Activated CD8-positive, alpha-beta T cell treated with anti-CD3 and anti-CD28 coated beads for 36 hours (primary cell): ENCODE data around the gene TCF12. TPM values are rescaled to one million over a fixed set of nuclear protein-coding genes. Genes with fewer than 3 reads are reported as not detected.

Experiments used
- ATAC-seq: fragments of 200-7000 bp; cut with Tn5 transposase; one replicate; pipeline ENCODE4 v1.10.0; 2021; ENCODE audit warnings: mild to moderate bottlenecking, moderate library complexity
- CTCF ChIA-PET: fragments of 350-600 bp; sonication (Branson Sonifier 250); formaldehyde crosslinking; loops from one replicate; lab custom pipeline; 2021; ENCODE audit warnings: antibody characterized with exemption; lab: Charles Lee
- POLR2A ChIA-PET: fragments of 350-600 bp; sonication (Branson Sonifier 250); formaldehyde crosslinking; loops from one replicate; lab custom pipeline; 2021; ENCODE audit warnings: antibody characterized with exemption; lab: Charles Lee
- DNase-seq: peaks from one replicate; pipeline ENCODE4 v3.0.0-alpha.2; 2020
- H3K27ac Mint-ChIP-seq: one replicate; pipeline ENCODE4 v1.8.0; 2021; ENCODE audit warnings: mild to moderate bottlenecking, mixed read lengths
- H3K27me3 Mint-ChIP-seq: one replicate; pipeline ENCODE4 v1.8.0; 2021; ENCODE audit warnings: mixed read lengths
- H3K36me3 Mint-ChIP-seq: one replicate; pipeline ENCODE4 v1.8.0; 2021; ENCODE audit warnings: low read depth, mixed read lengths
- H3K4me1 Mint-ChIP-seq: one replicate; pipeline ENCODE4 v1.8.0; 2021; ENCODE audit warnings: low read depth, mixed read lengths
- H3K4me3 Mint-ChIP-seq: one replicate; pipeline ENCODE4 v1.8.0; 2021; ENCODE audit warnings: mild to moderate bottlenecking, moderate library complexity, mixed read lengths
- H3K9me3 Mint-ChIP-seq: one replicate; pipeline ENCODE4 v1.8.0; 2021; ENCODE audit warnings: mixed read lengths
- CTCF ChIP-seq: fragments of 200-600 bp; IDR thresholded peaks from one replicate; pipeline ENCODE4 v1.8.0; 2022; ENCODE audit warnings: antibody characterized with exemption, mild to moderate bottlenecking
- intact Hi-C: fragments of 100-400 bp; cut with micrococcal nuclease; formaldehyde crosslinking; loops from one replicate; pipeline ENCODE4 v1.10.0; 2022
- total RNA-seq, 2 experiments: library from RNA; stranded (reverse); gene quantifications; one replicate each; pipeline ENCODE4 v1.2.3, GENCODE V29; 2021

Gene TCF12
- total RNA-seq, 2 experiments from 2014 or later, result 60.5 to 67.4 TPM

- ATAC-seq (no peak), DNase-seq (no peak)
- TF ChIP-seq CTCF, result peak; percentile 29
- H3K27ac Mint-ChIP-seq, result no peak overlapping the region
- CTCF ChIA-PET, result interaction anchor here (0.7 to 1.7 kb wide), 11 partner anchors 9 to 392 kb away, joined by 3 to 11 read pairs (median 3); partner anchors contain the start of gene TCF12
- H3K4me1 Mint-ChIP-seq, result peaks cover 25% of the 10 kb centered on the region
- no peaks in the 10 kb centered on the region for H3K27me3 Mint-ChIP-seq
- no peaks in the 10 kb centered on the region for H3K36me3 Mint-ChIP-seq
- POLR2A ChIA-PET, result no interaction called here
- no peak overlapping the region for H3K4me3 Mint-ChIP-seq
- intact Hi-C loops, result no loop called here
- no peaks in the 10 kb centered on the region for H3K9me3 Mint-ChIP-seq
These were observed 295.4 kb downstream of the TCF12 start for GRCh38 chr15:57213862-57214261.

- no peaks in the 10 kb centered on the region for H3K9me3 Mint-ChIP-seq
- no peak overlapping the region for H3K4me3 Mint-ChIP-seq
- no peaks in the 10 kb centered on the region for H3K36me3 Mint-ChIP-seq
- no peak for DNase-seq
- intact Hi-C loops, result no loop called here
- H3K27ac Mint-ChIP-seq, result no peak overlapping the region
- no peak for ATAC-seq
- POLR2A ChIA-PET, result interaction anchor here (0.6 kb wide), 1 partner anchor 296 kb away, joined by 3 read pairs; no protein-coding TSS in a partner anchor
- TF ChIP-seq CTCF, result no peak
- CTCF ChIA-PET, result no interaction called here
- peaks cover 31% of the 10 kb centered on the region for H3K4me1 Mint-ChIP-seq
- H3K27me3 Mint-ChIP-seq, result no peaks in the 10 kb centered on the region
These were observed 296.9 kb downstream of the TCF12 start for GRCh38 chr15:57215326-57215725.

- TF ChIP-seq CTCF, result no peak
- Mint-ChIP-seq H3K9me3 (no peaks in the 10 kb centered on the region), H3K27me3 (no peaks in the 10 kb centered on the region), H3K27ac (no peak overlapping the region), H3K4me1 (peaks cover 31% of the 10 kb centered on the region), H3K36me3 (no peaks in the 10 kb centered on the region), H3K4me3 (no peak overlapping the region)
- ChIA-PET CTCF (no interaction called here), POLR2A (interaction anchor here (0.6 kb wide), 1 partner anchor 297 kb away, joined by 3 read pairs; no protein-coding TSS in a partner anchor)
- no peak for DNase-seq
- no peak for ATAC-seq
- intact Hi-C loops, result no loop called here
These were observed 297.4 kb downstream of the TCF12 start for GRCh38 chr15:57215881-57216280.

- H3K4me1 Mint-ChIP-seq, result peaks cover 31% of the 10 kb centered on the region
- H3K27me3 Mint-ChIP-seq, result no peaks in the 10 kb centered on the region
- CTCF ChIA-PET, result no interaction called here
- H3K27ac Mint-ChIP-seq, result no peak overlapping the region
- POLR2A ChIA-PET, result no interaction called here
- no peaks in the 10 kb centered on the region for H3K9me3 Mint-ChIP-seq
- ATAC-seq (peak; percentile 62), DNase-seq (peak; percentile 6)
- no peak for TF ChIP-seq CTCF
- intact Hi-C loops, result no loop called here
- H3K36me3 Mint-ChIP-seq, result no peaks in the 10 kb centered on the region
- H3K4me3 Mint-ChIP-seq, result no peak overlapping the region
These were observed 297.8 kb downstream of the TCF12 start for GRCh38 chr15:57216288-57216687.

- Mint-ChIP-seq H3K4me1 (peaks cover 32% of the 10 kb centered on the region), H3K36me3 (no peaks in the 10 kb centered on the region), H3K27ac (no peak overlapping the region), H3K9me3 (no peaks in the 10 kb centered on the region), H3K4me3 (no peak overlapping the region), H3K27me3 (no peaks in the 10 kb centered on the region)
- ChIA-PET POLR2A (interaction anchor here (0.5 to 0.6 kb wide), 2 partner anchors 10 to 94 kb away, joined by 3 to 4 read pairs; no protein-coding TSS in a partner anchor), CTCF (interaction anchor here (1.4 kb wide), 1 partner anchor 300 kb away, joined by 4 read pairs; the partner anchor contains the start of gene TCF12)
- intact Hi-C loops, result no loop called here
- ATAC-seq, result no peak
- DNase-seq, result no peak
- no peak for TF ChIP-seq CTCF
These were observed 299.5 kb downstream of the TCF12 start for GRCh38 chr15:57217778-57218598.
